ENCODE data around the gene SEMA3E.

SEMA3E gene

GRCh38 chr7:83324596-83324995 lies 324.3 kb downstream of the SEMA3E start:
- TF ChIP-seq, protein P1, sequence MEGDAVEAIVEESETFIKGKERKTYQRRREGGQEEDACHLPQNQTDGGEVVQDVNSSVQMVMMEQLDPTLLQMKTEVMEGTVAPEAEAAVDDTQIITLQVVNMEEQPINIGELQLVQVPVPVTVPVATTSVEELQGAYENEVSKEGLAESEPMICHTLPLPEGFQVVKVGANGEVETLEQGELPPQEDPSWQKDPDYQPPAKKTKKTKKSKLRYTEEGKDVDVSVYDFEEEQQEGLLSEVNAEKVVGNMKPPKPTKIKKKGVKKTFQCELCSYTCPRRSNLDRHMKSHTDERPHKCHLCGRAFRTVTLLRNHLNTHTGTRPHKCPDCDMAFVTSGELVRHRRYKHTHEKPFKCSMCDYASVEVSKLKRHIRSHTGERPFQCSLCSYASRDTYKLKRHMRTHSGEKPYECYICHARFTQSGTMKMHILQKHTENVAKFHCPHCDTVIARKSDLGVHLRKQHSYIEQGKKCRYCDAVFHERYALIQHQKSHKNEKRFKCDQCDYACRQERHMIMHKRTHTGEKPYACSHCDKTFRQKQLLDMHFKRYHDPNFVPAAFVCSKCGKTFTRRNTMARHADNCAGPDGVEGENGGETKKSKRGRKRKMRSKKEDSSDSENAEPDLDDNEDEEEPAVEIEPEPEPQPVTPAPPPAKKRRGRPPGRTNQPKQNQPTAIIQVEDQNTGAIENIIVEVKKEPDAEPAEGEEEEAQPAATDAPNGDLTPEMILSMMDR (IDR thresholded peaks at IDR 0.05; ENCODE audit: extremely low read depth, missing control alignments) = no peak
- DNase-seq (ENCODE audit: low spot score) = no peak

DNA sequence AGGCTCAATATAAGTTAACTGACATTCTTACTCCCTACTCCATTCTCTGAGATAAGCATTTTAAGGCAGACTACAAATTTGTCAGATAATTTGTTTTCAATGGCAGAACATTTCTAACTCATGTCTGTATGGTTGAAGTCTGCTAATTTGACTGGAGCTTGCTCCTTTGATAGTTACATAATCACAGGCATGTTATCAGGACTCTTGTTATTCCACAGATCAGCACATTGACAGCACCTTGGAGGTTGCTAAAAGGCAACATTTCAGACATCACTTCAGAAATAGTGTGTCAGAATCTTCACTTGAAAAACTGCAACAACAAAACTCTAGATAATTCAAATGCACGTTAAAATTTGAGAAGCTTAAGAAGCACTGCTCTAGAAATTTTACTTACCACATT lies 327.9 kb downstream of the SEMA3E start:
- TF ChIP-seq, protein P1 (IDR thresholded peaks at IDR 0.05; ENCODE audit: extremely low read depth, missing control alignments) = no peak
- no peak for DNase-seq (ENCODE audit: low spot score)

GRCh38 chr7:83313931-83314330 lies 335.0 kb downstream of the SEMA3E start:
- TF ChIP-seq, protein P1 (IDR thresholded peaks at IDR 0.05; ENCODE audit: extremely low read depth, missing control alignments) = no peak
- no peak for DNase-seq (ENCODE audit: low spot score)

Measured in GM20000 (cell line).